Measurements from ENCODE around the gene CCDC77. TPM values are rescaled to one million over a fixed set of nuclear protein-coding genes. Genes with fewer than 3 reads are reported as not detected.
A peak's percentile ranks its signal among the peaks of the same experiment; 100 is the strongest.
"Not testable (repeated sequence)": the region's sequence is repeated elsewhere in the genome, so short reads cannot be mapped to it uniquely, and the experiment has no call there.

CCDC77 gene
- total RNA-seq (10.0 TPM), polyA plus RNA-seq (6.4 TPM)

DNA sequence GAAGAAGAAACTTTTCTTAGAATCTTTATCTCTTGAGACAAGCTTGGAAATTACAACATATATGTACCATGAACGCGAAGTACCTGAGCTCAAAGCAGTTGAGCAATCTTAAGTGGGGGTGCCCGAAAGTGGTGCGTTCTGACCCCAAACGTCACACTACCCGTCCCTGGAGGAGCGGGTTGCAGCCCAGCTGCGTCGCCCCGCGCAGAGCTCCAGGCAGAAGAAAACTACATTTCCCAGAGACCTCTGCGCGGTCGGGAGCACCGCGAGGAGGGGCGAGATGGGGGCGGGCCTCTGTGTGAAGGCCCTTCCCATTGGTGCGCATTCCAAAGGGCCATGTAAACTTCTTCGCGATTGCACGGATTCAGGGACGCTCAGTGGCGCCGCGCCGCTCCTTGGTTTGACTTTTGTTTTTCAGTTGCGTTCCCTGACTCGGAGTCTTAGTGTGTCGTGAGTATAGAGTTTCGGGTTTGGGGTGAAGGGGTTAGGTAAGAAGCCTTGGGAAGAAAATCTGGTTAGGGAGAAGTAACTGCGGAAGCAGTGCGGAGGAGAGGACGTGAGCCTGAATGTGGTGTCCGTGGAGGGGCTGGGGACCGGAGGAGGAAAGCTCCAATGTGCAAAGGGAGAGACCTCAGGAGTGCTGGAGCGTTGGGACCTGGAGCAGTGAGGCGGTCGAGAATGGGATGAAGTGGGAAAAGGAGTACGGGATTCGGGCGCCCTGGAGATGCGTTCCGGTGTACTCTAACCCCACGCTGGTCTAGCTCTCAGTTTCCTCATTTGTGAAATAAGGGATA is at the start of gene CCDC77:
CCDC77 (plus strand) TSS at position 410 of the 794 bp plus-strand sequence. CDS start 7,740 bp downstream, outside the sequence.
- Histone ChIP-seq H3K4me1 (ENCODE audit: insufficient read depth) (no peaks in the 10 kb centered on the region), H3K27ac (ENCODE audit: low read depth) (peak within 1 kb of the TSS; percentile 68), H3K4me3 (ENCODE audit: low read depth, low read length) (peak within 1 kb of the TSS; percentile 57), H3K36me3 (ENCODE audit: insufficient read depth) (no peaks in the 10 kb centered on the region)
- peak; percentile 91 for DNase-seq (ENCODE audit: extremely low spot score)
- whole genome bisulfite sequencing: under 1% methylated on average over 45 of the region's 45 CpGs

GRCh38 chr12:356276-356988 is 45.0 kb upstream of the CCDC77 start:
- H3K4me3 ChIP-seq (ENCODE audit: low read depth, low read length): no peak overlapping the region
- no peak overlapping the region for H3K27ac ChIP-seq (ENCODE audit: low read depth)
- H3K36me3 ChIP-seq (ENCODE audit: insufficient read depth): peaks cover 10% of the 10 kb centered on the region
- 86% methylated on average over 7 of the region's 7 CpGs for WGBS
- H3K4me1 ChIP-seq (ENCODE audit: insufficient read depth): no peaks in the 10 kb centered on the region
- no peak for DNase-seq (ENCODE audit: extremely low spot score)

- WGBS: 98% methylated on average over 1 of the region's 1 CpG
- no peak for DNase-seq (ENCODE audit: extremely low spot score)
- Histone ChIP-seq H3K4me3 (ENCODE audit: low read depth, low read length) (no peak overlapping the region), H3K4me1 (ENCODE audit: insufficient read depth) (no peaks in the 10 kb centered on the region), H3K36me3 (ENCODE audit: insufficient read depth) (peaks cover 4% of the 10 kb centered on the region), H3K27ac (ENCODE audit: low read depth) (no peak overlapping the region)
Measured at GRCh38 chr12:359091-359490, 42.4 kb upstream of the CCDC77 start.

- 97% methylated on average over 2 of the region's 2 CpGs for WGBS
- H3K36me3 ChIP-seq (ENCODE audit: insufficient read depth): peaks cover 13% of the 10 kb centered on the region
Measured at GRCh38 chr12:366820-367219, 34.6 kb upstream of the CCDC77 start.

DNA sequence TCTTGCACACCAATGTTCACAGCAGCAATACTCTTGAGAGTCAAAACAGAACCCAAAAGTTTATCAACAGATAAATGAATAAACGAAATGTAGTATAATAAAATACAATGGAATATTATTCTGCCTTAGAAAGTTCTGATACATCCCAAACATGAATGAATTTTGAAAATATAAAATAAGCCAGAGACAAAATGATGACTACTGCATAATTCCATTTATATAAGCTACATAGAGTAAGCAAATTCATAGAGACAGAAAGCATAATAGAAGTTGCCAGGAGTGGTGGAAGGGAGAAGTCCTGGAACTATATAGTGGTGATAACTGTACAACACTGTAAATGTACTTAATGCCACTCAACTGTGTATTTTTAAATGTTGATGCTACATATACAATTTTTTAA is 33.5 kb upstream of the CCDC77 start:
- 88% methylated on average over 1 of the region's 1 CpG for WGBS
- Histone ChIP-seq H3K4me3 (ENCODE audit: low read depth, low read length) (no peak overlapping the region), H3K36me3 (ENCODE audit: insufficient read depth) (peaks cover 13% of the 10 kb centered on the region), H3K27ac (ENCODE audit: low read depth) (no peak overlapping the region), H3K4me1 (ENCODE audit: insufficient read depth) (no peaks in the 10 kb centered on the region)
- no peak for DNase-seq (ENCODE audit: extremely low spot score)

More at GRCh38 chr12:366820-367219, 34.6 kb upstream of the CCDC77 start:
- H3K4me3 ChIP-seq (ENCODE audit: low read depth, low read length): no peak overlapping the region
- DNase-seq (ENCODE audit: extremely low spot score): no peak
- no peak overlapping the region for H3K27ac ChIP-seq (ENCODE audit: low read depth)
- H3K4me1 ChIP-seq (ENCODE audit: insufficient read depth): no peaks in the 10 kb centered on the region

DNA sequence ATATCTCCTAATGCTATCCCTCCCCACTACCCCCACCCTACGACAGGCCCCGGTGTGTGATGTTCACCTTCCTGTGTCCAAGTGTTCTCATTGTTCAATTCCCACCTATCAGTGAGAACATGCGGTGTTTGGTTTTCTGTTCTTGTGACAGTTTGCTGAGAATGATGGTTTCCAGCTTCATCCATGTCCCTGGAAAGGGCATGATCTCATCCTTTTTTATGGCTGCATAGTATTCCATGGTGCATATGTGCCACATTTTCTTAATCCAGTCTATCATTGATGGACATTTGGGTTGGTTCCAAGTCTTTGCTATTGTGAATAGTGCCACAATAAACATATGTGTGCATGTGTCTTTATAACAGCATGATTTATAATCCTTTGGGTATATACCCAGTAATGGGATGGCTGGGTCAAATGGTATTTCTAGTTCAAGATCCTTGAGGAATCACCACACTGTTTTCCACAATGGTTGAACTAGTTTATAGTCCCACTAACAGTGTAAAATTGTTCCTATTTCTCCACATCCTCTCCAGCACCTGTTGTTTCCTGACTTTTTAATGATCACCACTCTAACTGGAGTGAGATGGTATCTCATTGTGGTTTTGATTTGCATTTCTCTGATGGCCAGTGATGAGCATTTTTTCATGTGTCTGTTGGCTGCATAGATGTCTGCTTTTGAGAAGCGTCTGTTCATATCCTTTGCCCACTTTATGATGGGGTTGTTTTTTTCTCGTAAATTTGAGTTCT is 30.5 kb upstream of the CCDC77 start:
- not testable (repeated sequence) for H3K4me1 ChIP-seq (ENCODE audit: insufficient read depth); H3K27ac ChIP-seq (ENCODE audit: low read depth); DNase-seq (ENCODE audit: extremely low spot score); H3K36me3 ChIP-seq (ENCODE audit: insufficient read depth); H3K4me3 ChIP-seq (ENCODE audit: low read depth, low read length)
- WGBS: 98% methylated on average over 5 of the region's 5 CpGs

GRCh38 chr12:386651-387050 is 14.8 kb upstream of the CCDC77 start:
- Histone ChIP-seq H3K4me3 (ENCODE audit: low read depth, low read length) (no peak overlapping the region), H3K4me1 (ENCODE audit: insufficient read depth) (no peaks in the 10 kb centered on the region), H3K36me3 (ENCODE audit: insufficient read depth) (peaks cover 1% of the 10 kb centered on the region), H3K27ac (ENCODE audit: low read depth) (no peak overlapping the region)
- no peak for DNase-seq (ENCODE audit: extremely low spot score)
- WGBS: 68% methylated on average over 4 of the region's 4 CpGs

GRCh38 chr12:388012-388411 is 13.4 kb upstream of the CCDC77 start:
- DNase-seq (ENCODE audit: extremely low spot score): no peak
- Histone ChIP-seq H3K4me3 (ENCODE audit: low read depth, low read length) (peak overlapping the region; percentile 92), H3K36me3 (ENCODE audit: insufficient read depth) (peaks cover 2% of the 10 kb centered on the region), H3K4me1 (ENCODE audit: insufficient read depth) (no peaks in the 10 kb centered on the region), H3K27ac (ENCODE audit: low read depth) (no peak overlapping the region)
- 2% methylated on average over 2 of the region's 2 CpGs for WGBS

DNA sequence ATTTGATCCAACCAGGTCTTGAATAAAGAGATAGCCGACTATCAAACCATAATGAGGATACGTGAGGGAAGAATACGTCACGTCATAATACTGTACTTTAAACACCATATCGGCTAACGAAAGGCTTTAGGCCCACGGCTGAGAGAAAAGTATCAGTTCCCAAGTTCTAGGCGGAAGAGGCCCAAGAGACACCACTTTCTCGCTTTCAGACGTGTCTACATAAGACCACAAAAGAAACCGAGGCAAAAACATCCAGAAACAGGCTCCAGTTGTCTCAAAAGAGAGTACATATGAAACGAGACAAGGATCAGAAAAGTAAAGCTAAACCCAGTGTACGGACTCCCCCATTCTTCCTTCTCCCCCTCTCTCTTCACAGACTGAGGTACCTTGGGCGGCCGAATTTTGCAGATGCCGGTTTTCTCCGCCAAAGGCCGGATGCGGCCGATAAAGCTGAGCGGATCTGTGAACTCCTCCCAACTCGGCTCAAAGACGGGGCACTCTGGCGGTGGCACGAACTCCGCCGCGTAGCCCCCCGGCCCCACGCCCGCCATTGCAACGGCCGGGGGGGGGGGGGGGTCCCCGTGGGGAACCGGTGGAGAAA is 12.8 kb upstream of the CCDC77 start:
- Histone ChIP-seq H3K27ac (ENCODE audit: low read depth) (peak overlapping the region; percentile 93), H3K4me3 (ENCODE audit: low read depth, low read length) (peak overlapping the region; percentile 92), H3K4me1 (ENCODE audit: insufficient read depth) (no peaks in the 10 kb centered on the region), H3K36me3 (ENCODE audit: insufficient read depth) (peaks cover 3% of the 10 kb centered on the region)
- under 1% methylated on average over 35 of the region's 35 CpGs for WGBS
- no peak for DNase-seq (ENCODE audit: extremely low spot score)

DNA sequence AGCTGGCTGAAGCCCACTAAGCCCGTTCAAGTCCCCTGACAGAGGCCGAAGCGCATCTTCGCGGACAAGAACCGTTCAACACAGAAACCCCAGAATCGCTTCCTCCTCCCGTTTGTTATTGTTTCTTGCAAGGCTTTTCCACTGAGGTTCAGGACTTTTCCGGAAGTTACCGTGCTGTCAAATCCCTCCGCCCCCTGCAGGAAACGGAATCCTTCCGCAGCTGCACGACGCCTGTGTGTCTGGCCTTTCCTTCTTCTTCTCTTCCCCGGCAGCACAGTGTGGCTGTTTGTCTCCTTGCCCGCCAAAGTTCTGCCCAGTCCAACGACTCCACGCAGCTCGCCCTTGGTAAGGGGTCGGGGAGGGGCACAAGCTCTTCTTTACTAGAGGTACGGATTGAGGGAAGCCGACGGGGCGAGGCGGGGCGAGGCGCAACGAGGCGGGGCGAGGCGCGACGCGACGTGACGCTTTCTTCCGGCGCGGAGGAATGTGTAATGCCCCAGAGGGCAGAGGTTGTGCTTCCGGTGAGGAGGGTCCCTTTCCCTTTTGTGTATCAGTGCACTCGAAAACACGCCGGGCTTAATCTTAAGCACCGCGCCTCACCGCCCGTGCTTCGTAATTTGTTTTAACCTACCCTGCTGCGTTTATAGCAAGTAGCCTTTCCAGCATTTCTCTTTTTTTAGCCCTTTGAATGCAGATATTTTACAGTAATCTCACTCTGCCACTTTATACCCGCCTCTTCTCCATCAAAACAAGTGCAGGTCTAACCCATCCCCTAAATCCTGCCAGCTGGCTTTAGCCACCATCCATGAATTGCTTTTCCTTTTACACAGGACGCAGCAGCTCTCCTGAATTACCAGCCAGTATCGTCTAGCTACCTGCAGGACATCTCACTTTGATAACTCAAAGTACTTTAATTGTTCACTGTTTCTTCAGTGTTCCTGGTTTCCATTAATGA is 12.0 kb upstream of the CCDC77 start, which contains the start of gene KDM5A:
KDM5A (minus strand) TSS at position 179 of the 955 bp plus-strand sequence. CDS start 229 bp downstream, outside the sequence.
- Histone ChIP-seq H3K27ac (ENCODE audit: low read depth) (peak within 1 kb of the TSS; percentile 93), H3K4me1 (ENCODE audit: insufficient read depth) (no peaks in the 10 kb centered on the region), H3K36me3 (ENCODE audit: insufficient read depth) (peaks cover 2% of the 10 kb centered on the region), H3K4me3 (ENCODE audit: low read depth, low read length) (peak within 1 kb of the TSS; percentile 92)
- under 1% methylated on average over 53 of the region's 53 CpGs for WGBS
- peak; percentile 93 for DNase-seq (ENCODE audit: extremely low spot score)

- WGBS: 63% methylated on average over 8 of the region's 8 CpGs
- H3K27ac ChIP-seq (ENCODE audit: low read depth): no peak overlapping the region
- no peak for DNase-seq (ENCODE audit: extremely low spot score)
- peak overlapping the region; percentile 57 for H3K4me3 ChIP-seq (ENCODE audit: low read depth, low read length)
- H3K36me3 ChIP-seq (ENCODE audit: insufficient read depth): no peaks in the 10 kb centered on the region
- H3K4me1 ChIP-seq (ENCODE audit: insufficient read depth): no peaks in the 10 kb centered on the region
Measured at GRCh38 chr12:400828-401227, 616 bp upstream of the CCDC77 start.

DNA sequence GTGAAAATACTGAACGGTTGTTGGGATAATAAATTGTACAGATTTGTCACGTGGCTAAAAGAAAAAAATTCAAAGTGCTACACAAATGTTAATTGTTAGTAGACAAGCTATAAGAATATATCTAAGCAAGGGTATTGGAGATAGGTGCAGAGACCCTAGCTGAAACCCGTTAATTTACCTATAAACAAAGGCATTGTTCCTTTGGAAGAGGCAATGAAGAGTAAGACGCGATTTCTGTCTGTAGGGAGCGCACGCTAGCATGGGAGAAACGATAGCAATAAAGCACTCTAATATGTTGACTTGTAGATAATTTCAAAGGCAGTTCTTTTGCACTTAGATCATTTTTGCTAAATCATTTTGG is 565 bp downstream of the CCDC77 start:
- WGBS: under 1% methylated on average over 8 of the region's 8 CpGs
- Histone ChIP-seq H3K36me3 (ENCODE audit: insufficient read depth) (no peaks in the 10 kb centered on the region), H3K27ac (ENCODE audit: low read depth) (no peak overlapping the region), H3K4me1 (ENCODE audit: insufficient read depth) (no peaks in the 10 kb centered on the region), H3K4me3 (ENCODE audit: low read depth, low read length) (peak overlapping the region; percentile 57)
- no peak for DNase-seq (ENCODE audit: extremely low spot score)

All from urinary bladder (tissue), 4 donors.